Pancreas (tissue), 10 donors: Measurements from ENCODE around the gene PLCD3. TPM values are rescaled to one million over a fixed set of nuclear protein-coding genes. Genes with fewer than 3 reads are reported as not detected.

Experiments used
- ATAC-seq, 4 donors: fragments of 200-7000 bp; cut with Tn5 transposase; one replicate each; pipeline versions ENCODE4 v1.8.0 to v1.9.1; 2020; ENCODE audit warnings: mild to moderate bottlenecking in 4 of 4, moderate library complexity in 4 of 4
- DNase-seq, 6 donors: peaks; one replicate each; pipeline ENCODE4 v3.0.0-alpha.2; 2020
- FAIRE-seq: peaks from 2 replicates; lab custom pipeline; 2012; peaks lifted over from hg19 to GRCh38; lab: Jason Lieb, UNC
- H3K27ac ChIP-seq, 4 donors: fragments of 200-600 bp; sonication (generic); 1 replicate in 3 of 4; 2 replicates in 1 of 4; pipeline versions ENCODE4 v1.5.0 to v1.8.0; 2020
- H3K27me3 ChIP-seq, 4 donors: fragments of 200-600 bp; one replicate each; pipeline ENCODE4 v1.8.0; 2021
- H3K36me3 ChIP-seq, 3 donors: fragments of 200-600 bp; sonication (generic) in 1 of 3; one replicate each; pipeline versions ENCODE4 v1.5.0 to v1.8.0; 2020 to 2021
- H3K4me1 ChIP-seq, 3 donors: fragments of 200-600 bp; one replicate each; pipeline ENCODE4 v1.8.0; 2021
- H3K4me3 ChIP-seq, 4 donors: fragments of 200-600 bp; sonication (generic) in 2 of 4; one replicate each; pipeline versions ENCODE4 v1.5.0 to v1.8.0; 2020 to 2021
- H3K9me3 ChIP-seq, 4 donors: fragments of 200-600 bp; one replicate each; pipeline ENCODE4 v1.8.0; 2021
- WGBS, 2 donors: extraction: QIAGEN DNeasy Blood & Tissue Kit; methylation state at CpG; one replicate each; pipeline ENCODE4 v1.1.7; 2013; 5-methylcytosine and 5-hydroxymethylcytosine counted together
- intact Hi-C, 3 donors: fragments of 100-400 bp; cut with DNase I; formaldehyde crosslinking; loops; one replicate each; pipeline versions ENCODE4 v1.11.1 to v1.14.2; 2022
- polyA plus RNA-seq, 2 donors: library from polyadenylated mRNA; stranded (reverse); fragments of 200-250 nt; gene quantifications; one replicate each; pipeline ENCODE4 v1.2.3, GENCODE V29; 2013
- total RNA-seq, 6 donors: library from RNA; stranded (reverse); fragmentation: NEBNext Ultra II Directional in 4 of 6; extraction: Animal tissue kit (Norgen Biotek cat#: 25700) in 4 of 6; gene quantifications; one replicate each; pipeline versions ENCODE4 v1.2.1 to v1.2.4, GENCODE V29; 2021 to 2023
- TF ChIP-seq, protein P1 (sequence below), 4 donors: fragments of 200-600 bp; sonication (generic) in 3 of 4; IDR thresholded peaks; one replicate each; pipeline versions ENCODE4 v1.5.0 to v1.8.0; 2021; ENCODE audit warnings: antibody characterized with exemption in 4 of 4
- donor health status: healthy with polysubstance abuse.
- donor health status: DM: no; HTN: no; CAD: no; lungs with moderate emphysema.
- donor health status: DM: no; HTN: no; CAD: no.
- donor health status: control.
- donor health status: control.
- donor health status: Bipolar disorder and iron deficiency.
- donor health status: DM: yes; HTN: yes; CAD: no.
- donor health status: DM: no; HTN: no; CAD: no.
- donor health status: DM: no; HTN: no; CAD: no.
- donor health status: DM: yes; HTN: yes; CAD: no.

Gene PLCD3
- total and polyA plus RNA-seq, 8 donors: 4.6 to 10.6 (median 8.4) TPM

DNA sequence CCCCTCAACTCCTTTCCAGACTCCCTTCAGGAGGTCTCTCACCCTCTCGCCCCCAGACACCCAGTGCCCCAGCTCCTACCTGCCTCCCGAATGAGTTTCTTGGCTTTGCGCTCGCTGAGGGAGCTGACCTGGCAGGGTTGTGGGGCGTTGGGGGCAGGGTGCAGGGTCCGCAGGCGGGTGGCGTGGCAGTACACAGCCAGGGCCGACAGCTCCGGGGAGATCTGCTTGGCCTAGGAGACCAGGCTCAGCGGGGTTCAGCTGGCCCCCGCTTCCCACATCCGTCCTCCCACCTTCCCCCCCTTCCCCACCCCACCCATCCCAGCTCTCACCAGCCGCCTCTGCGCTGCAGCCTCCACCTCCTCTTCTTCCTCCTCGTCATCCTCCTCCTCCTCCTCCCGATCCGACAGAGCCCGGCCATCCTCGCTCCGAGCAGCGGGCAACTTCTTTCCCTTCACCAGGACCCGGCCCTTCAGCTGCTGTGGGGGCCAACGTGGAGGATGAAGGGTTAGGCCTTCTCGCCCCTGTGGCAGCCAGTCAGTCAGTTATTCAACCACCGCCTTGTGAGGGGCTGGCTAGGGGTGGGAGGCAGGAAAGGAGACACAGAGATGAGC, 17.2 kb downstream of the PLCD3 start:
- 84 to 85% methylated on average over 24 to 26 of the region's 26 CpGs for WGBS, 2 donors
- H3K36me3 ChIP-seq: no peaks in the 10 kb centered on the region
- H3K4me3 ChIP-seq: no peak overlapping the region
- ATAC-seq (no peak), DNase-seq (no peak), FAIRE-seq (no peak)
- no peaks in the 10 kb centered on the region for H3K27me3 ChIP-seq
- TF ChIP-seq, protein P1, sequence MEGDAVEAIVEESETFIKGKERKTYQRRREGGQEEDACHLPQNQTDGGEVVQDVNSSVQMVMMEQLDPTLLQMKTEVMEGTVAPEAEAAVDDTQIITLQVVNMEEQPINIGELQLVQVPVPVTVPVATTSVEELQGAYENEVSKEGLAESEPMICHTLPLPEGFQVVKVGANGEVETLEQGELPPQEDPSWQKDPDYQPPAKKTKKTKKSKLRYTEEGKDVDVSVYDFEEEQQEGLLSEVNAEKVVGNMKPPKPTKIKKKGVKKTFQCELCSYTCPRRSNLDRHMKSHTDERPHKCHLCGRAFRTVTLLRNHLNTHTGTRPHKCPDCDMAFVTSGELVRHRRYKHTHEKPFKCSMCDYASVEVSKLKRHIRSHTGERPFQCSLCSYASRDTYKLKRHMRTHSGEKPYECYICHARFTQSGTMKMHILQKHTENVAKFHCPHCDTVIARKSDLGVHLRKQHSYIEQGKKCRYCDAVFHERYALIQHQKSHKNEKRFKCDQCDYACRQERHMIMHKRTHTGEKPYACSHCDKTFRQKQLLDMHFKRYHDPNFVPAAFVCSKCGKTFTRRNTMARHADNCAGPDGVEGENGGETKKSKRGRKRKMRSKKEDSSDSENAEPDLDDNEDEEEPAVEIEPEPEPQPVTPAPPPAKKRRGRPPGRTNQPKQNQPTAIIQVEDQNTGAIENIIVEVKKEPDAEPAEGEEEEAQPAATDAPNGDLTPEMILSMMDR (IDR thresholded peaks at IDR 0.05): no peak
- H3K4me1 ChIP-seq: no peaks in the 10 kb centered on the region
- no peaks in the 10 kb centered on the region for H3K9me3 ChIP-seq
- no peak overlapping the region for H3K27ac ChIP-seq
- intact Hi-C loops: loop anchor here in 1 of 3 donors (10.0 kb wide), 2 partner anchors 190 to 340 kb away; no protein-coding TSS in a partner anchor

DNA sequence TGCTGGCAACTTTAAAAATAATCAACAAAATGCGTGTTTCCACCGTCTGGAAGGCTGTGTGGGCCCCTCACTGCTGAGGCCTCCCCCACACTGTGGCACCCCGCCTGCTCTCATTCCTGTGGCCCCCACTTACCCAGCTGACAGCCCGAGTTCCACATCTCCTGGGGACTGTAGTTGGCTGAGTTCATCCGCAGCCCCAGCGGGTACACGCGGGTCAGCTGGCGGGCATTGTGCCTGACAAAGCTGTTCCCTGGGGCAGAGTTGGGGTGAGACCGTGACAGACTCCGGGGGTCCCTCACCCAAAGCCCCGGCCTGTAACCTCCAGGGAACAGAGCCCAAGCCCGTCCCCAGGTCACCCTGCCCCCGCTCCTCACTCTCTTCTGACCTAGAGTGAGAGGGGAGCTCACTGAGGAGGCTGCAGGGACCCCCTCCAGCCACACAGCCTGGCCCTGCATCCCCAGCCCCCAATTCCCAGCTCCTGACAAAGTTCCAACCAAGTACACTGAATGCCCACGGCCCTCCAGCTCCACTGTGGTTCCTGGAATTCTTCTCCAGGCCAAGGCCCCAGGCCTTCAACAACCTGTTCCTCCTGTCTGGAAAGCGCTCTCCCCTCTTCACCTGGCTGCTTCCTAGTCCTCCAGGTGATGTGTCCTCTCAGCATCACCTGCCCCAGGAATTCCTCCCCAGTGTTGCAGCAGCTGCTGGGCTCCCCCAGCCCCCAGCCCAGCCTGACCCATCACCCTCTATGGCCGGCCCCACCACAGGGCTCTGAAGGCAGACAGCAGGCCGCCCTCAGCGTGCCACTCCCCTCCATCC, 18.0 kb downstream of the PLCD3 start:
- Histone ChIP-seq H3K27ac (no peak overlapping the region), H3K9me3 (no peaks in the 10 kb centered on the region), H3K4me3 (no peak overlapping the region), H3K36me3 (no peaks in the 10 kb centered on the region), H3K27me3 (no peaks in the 10 kb centered on the region), H3K4me1 (no peaks in the 10 kb centered on the region)
- ATAC-seq (no peak), FAIRE-seq (no peak), DNase-seq (peak in 1 of 6 donors; percentile 16)
- TF ChIP-seq, protein P1 (IDR thresholded peaks at IDR 0.05): no peak
- WGBS, 2 donors: 81 to 85% methylated on average over 19 of the region's 19 CpGs
- intact Hi-C loops: loop anchor here in 1 of 3 donors (10.0 kb wide), 2 partner anchors 190 to 340 kb away; no protein-coding TSS in a partner anchor

DNA sequence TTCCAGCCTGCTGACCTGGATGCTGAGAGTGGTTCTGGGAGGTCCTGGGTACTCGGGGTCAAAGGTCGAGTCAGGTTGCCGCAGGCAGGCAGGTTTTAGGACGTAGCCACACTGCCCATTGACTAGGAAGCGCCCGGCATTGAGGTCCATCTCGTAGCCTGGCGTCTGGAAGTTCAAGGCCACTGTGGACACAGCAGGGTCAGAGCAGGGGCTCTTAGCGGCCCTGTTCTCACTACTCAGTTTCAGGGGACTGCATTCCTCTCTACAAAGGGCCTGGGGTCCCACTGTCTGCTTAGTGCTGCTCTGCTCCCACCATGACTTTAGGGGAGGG, 18.9 kb downstream of the PLCD3 start:
- FAIRE-seq: no peak

DNA sequence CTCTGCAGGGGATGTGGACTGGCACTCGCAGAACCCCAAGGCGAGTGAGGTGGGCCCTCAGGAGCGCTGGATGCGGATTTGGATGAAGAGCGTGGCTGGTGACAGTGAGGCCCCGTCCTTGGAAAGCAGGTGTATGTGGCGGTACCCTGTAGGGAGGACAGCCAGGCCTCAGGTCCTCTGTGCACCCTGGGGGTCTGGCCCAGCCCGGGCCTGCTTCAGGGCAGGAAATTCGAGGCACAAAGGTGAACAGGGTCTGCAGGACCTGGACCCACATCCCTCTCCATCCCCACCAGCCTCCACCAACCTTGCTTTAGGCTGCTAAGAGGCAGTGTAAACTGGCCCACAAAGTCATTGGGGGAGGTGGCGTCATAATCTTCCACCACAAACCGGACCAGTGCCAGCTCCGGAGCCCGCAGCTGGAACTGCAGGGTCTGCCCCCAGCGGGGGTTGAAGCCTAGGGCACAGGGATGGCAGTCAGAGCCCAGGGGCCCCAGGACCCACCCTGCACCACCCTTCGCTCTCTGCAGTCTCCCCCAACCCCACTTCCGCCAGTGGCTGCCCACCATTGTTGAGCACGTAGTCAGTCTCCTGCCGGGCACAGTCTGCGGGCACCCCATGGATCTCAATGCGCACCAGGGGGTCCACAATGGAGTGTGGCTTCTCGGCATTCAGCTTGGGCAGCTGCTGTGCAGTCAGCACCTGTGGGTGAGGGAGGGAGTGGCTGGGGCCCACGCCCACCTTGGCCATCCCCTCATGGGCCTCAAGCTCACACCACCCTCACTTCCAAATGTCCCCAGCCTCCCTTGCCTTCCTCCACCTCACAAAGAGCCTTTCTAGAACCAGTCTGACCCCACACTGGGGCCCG, 19.5 kb downstream of the PLCD3 start:
- intact Hi-C loops: loop anchor here in 1 of 3 donors (10.0 kb wide), 2 partner anchors 188 to 338 kb away; no protein-coding TSS in a partner anchor
- no peaks in the 10 kb centered on the region for H3K4me1 ChIP-seq
- H3K4me3 ChIP-seq: no peak overlapping the region
- ATAC-seq: no peak
- no peaks in the 10 kb centered on the region for H3K27me3 ChIP-seq
- DNase-seq: peak in 1 of 6 donors; percentile 49
- TF ChIP-seq, protein P1 (IDR thresholded peaks at IDR 0.05): no peak
- no peaks in the 10 kb centered on the region for H3K9me3 ChIP-seq
- 87 to 94% methylated on average over 23 of the region's 23 CpGs for WGBS, 2 donors
- no peak overlapping the region for H3K27ac ChIP-seq
- FAIRE-seq: no peak
- H3K36me3 ChIP-seq: peaks cover 0 to 12% (median 0%) of the 10 kb centered on the region in 3 donors

More for the DNA sequence above, 18.9 kb downstream of the PLCD3 start:
- H3K27ac ChIP-seq: no peak overlapping the region
- TF ChIP-seq, protein P1 (IDR thresholded peaks at IDR 0.05): no peak
- no peak overlapping the region for H3K4me3 ChIP-seq
- intact Hi-C loops: loop anchor here in 1 of 3 donors (10.0 kb wide), 2 partner anchors 189 to 339 kb away; no protein-coding TSS in a partner anchor
- no peaks in the 10 kb centered on the region for H3K4me1 ChIP-seq
- no peaks in the 10 kb centered on the region for H3K9me3 ChIP-seq
- no peaks in the 10 kb centered on the region for H3K27me3 ChIP-seq
- DNase-seq: peak in 1 of 6 donors; percentile 47
- ATAC-seq: no peak
- H3K36me3 ChIP-seq: peaks cover 0 to 6% (median 0%) of the 10 kb centered on the region in 3 donors
- 67 to 79% methylated on average over 9 of the region's 9 CpGs for WGBS, 2 donors
